A375 (cell line): Measurements from ENCODE around the gene INO80B. TPM values are rescaled to one million over a fixed set of nuclear protein-coding genes. Genes with fewer than 3 reads are reported as not detected.

ENCODE experiments used
- total RNA-seq: library from RNA; depleted of rRNA; stranded (reverse); fragments of >200 nt; shearing (Covaris generic); gene quantifications from 2 replicates; pipeline ENCODE4 v1.2.3, GENCODE V29; 2014; rRNA removed

INO80B gene
- total RNA-seq = 30.3 and 40.9 TPM in 2 replicates

DNA sequence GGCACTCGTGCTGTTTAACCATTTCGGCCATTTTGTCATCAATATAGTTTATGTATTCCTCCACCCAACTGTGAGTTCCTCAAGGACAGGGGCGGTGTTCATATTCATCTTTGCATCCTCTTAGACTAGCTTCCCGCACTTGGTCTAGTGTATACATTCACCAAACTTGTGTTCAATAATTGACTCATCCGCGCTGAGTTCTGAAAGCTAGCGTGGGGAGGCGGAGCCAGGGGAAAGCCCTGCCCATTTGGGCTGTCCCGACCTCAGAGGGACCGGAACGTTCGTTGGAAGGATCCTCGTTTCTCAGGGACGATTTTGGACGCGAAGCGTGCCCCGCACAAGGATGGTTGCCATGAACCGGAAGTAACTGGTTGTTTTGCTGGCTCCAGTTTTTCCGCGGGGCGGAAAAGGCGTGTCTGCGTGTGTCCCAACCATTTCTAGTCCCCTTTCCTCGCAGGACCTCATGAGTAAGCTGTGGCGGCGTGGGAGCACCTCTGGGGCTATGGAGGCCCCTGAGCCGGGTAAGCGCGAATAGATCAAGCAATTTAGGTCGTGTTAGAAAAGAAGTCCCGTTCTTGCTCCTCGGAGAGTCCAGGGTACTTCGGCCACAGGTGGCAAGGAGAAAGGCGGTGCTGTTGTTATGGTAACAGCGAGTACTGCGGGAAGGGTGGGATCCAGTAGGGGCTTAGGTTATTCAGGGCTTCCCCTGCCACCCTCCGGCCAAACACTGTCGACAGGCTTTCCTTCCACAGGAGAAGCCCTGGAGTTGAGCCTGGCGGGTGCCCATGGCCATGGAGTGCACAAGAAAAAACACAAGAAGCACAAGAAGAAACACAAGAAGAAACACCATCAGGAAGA lies at the start of gene INO80B:
INO80B (plus strand) TSS at position 434 of the 858 bp plus-strand sequence; CDS start at position 464, 30 bp downstream.

DNA sequence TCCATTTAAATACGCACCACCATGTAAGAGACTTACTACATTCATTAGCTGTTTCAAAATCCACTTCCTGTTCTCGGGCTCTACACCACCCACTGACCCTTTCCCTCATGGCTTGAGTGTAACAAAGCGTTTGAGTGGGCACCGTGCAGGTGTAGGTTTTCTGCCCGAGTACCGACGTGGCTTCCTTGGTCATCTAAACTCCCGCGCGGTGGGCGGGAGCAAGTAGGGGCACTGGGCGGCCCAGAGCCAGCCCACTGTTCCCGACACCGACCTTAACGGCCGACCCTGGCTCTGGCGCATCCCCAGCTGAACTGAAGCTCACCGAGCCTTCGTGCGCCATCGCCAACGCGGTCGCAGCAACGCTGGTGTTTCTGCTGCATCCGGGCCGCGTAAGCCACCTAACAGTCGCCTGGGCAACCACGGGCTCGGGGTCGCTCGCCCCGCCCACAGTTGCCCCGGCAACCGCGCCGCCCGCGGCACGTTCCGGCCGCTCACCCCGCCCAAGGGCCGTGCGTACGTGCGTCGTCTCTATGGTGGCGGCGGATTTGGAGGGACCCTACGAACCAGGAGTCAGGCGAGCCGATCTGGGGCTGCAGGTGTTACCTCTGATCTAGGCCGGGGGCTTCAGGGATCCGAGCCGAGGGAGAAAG lies 33.5 kb upstream of the INO80B start, which contains the start of the genes C2orf81 and WDR54:
C2orf81 (minus strand) TSS at position 399 of the 650 bp plus-strand sequence; CDS start at position 340, 59 bp downstream.
WDR54 (plus strand) TSS at position 510 of the 650 bp plus-strand sequence. CDS start 424 bp downstream, outside the sequence.

GRCh38 chr2:74441690-74442482 lies 13.0 kb upstream of the INO80B start, which contains the start of gene RTKN:
RTKN (minus strand) TSS chr2:74441937; CDS start chr2:74441816, 121 bp downstream.

GRCh38 chr2:74458132-74458937 lies 3.4 kb downstream of the INO80B start, which contains the start of gene WBP1:
WBP1 (plus strand) TSS chr2:74458438; CDS start chr2:74458603, 165 bp downstream.

DNA sequence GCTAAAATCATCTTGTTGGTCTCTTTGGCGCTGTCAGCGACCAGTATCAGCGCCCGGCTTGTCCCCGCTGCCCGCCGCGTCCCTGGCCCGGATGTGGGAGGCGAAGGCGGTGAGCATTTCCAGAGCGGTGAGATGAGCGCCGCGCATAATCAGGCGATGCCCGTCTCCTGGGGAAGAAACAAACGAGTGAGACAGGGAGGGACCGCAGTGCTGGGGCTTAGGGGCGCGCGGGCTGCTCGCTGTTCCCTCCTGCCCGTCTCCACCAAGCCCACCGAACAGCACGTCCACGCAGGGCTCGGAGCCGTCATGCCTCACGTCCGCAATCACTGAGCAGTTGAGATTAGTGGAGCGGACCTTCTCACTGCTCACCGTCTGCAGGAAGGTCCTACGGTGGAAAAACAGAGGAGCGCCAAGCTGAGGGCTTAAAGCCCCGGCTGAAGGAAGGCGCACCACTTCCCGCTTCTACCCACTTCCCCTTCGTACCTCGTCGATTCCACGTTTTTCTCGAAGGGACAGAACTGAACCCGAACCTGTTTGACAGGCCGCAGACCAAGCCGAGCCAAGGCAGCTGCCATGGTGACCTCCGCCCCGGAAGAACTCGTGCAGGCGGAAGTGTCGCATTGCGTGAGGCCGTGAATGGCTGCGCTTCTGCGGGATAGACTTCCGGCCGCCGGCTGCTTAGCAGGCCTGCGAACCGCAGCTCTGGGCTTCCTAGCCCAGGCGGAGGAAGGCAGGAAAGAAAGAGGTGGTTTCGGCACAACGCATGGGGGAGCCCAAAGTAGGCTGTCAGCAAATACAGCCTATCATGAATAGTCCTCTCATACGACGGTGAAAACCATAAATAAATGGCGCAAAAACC lies 17.4 kb downstream of the INO80B start, which contains the start of gene MRPL53:
MRPL53 (minus strand) TSS at position 595 of the 859 bp plus-strand sequence; CDS start at position 575, 20 bp downstream.

DNA sequence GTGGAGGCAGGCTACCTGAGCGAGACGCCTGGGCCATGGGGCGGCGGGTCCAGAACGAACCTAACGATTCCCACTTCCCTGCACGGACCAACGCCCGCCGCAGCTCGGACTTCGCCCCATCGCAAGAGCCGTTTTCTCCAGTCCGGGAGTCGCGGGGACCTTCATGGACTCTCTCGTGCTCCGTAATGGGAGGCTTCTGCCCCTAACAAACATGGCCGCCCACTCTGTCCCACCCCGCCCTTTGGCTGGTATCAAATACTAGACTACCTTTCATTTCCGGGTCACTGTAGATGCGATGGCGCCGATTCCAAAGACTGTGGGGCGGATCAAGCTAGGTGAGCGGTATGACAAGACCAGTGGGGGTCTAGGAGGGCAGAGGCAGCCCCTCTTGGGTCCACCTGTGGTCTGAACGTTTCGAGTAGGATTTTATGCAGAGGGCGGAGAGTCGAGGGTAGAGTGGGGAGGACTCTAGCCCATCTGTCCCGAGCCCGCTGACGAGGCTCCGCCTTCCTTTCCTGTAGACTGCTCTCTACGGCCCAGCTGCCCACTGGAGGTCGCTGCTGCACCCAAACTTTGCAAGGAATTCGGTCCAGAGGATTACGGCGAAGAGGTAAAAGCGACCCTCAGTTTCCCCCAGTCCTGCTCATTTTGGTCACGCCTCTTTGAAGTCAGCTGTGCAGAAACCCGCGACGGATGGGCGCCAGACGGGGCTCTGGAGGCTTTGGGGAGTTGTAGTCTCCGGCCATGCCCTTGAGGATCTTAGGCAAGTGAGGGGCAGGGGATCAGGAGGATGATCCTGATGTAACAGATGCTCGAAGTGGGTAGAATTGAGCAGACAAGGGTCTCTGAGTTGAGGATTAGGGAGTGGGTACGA lies 28.2 kb downstream of the INO80B start, which contains the start of the genes CCDC142 and TTC31:
CCDC142 (minus strand) TSS at position 198 of the 874 bp plus-strand sequence; CDS start at position 37, 161 bp downstream.
TTC31 (plus strand) TSS at position 281 of the 874 bp plus-strand sequence; CDS start at position 296, 15 bp downstream.

DNA sequence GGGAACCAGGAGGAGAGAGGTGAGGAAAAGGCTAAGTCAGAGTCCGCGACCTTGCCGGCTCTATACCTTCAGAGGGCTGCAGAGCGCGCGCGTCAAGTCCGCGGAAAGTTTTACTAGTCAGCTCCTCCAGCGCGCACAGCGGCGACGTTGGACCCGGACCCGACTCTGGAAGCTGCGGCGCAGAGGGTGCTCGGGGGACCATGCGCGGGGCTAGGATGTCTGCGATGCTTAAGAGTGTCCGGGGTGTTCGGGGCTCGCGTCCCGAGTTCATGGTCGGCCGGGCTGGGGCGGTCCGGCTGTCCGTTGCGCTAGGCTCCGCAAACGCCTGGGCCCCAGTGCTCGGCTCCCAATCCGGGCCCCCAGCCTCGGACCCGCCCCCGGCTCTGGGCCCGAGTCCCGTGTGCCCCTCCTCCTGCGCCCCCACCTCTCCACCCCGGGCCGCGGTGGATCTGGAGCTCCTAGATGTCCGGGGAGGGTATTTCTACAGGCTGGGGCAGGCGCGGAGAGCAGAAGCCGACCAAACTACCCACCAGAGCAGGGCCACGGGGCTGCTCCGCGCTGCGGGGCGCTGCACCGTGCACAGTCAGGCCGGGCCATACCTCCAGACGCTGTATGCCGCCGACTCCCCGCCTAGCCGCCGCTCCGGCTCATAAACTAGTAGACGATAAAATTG lies 44.5 kb downstream of the INO80B start, which contains the start of gene LBX2:
LBX2 (minus strand) TSS at position 337 of the 673 bp plus-strand sequence; CDS start at position 271, 66 bp downstream.

DNA sequence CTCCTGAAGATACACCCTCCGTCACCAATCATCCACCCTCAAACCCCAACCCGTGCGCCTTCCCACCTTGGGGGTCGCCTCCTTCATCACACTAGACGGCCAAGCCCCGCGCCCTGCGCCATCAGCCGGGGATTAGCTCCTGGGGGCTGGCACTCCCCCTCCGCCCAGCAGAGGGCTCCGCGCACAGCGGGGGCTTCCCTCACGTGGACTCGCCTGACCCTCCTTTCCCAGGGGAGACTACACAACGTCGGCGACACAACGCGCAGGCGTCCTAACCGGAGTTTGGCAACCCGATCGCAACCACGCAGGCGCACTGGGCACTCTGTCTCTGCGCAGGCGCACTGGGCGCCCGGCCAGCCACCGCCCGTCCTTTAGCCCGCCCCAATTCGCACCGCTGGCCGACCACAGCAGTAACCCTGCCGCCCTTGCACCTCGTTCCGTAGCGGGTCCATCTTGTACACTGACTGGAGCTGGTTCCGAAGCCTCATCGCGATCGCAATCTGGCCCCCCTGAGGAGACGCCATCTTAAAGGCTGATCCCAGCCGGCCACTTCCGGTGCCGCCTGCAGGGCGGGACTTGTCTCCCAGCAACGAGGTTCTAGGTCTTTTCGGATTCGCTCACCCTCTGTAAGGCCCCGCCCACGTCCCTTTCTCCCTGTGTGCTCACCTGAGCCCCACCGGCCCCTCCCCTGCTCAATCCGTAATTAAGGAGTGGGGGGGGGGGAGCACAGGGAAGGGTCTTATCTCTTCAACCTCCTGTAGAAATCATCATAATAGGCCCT lies 52.4 kb downstream of the INO80B start, which contains the start of gene PCGF1:
PCGF1 (minus strand) TSS at position 551 of the 781 bp plus-strand sequence; CDS start at position 524, 27 bp downstream.

Other genes with a start within 250 kb of the INO80B start
- gene SLC4A5, start 111.7 kb upstream of the INO80B start, total RNA-seq = 0.16 TPM in 1 of 2 replicates, not detected in the other
- 78.8 and 83.3 TPM in 2 replicates for gene DCTN1, start 74.8 kb upstream of the INO80B start, total RNA-seq
- 5.5 and 8.5 TPM in 2 replicates for gene C2orf81, start 33.5 kb upstream of the INO80B start, total RNA-seq
- 119 and 142 TPM in 2 replicates for gene WDR54, start 33.4 kb upstream of the INO80B start, total RNA-seq
- gene RTKN, start 13.2 kb upstream of the INO80B start, total RNA-seq = 27.1 and 30.5 TPM in 2 replicates
- 72.6 and 93.6 TPM in 2 replicates for gene WBP1, start 3.4 kb downstream of the INO80B start, total RNA-seq
- 64.9 and 65.6 TPM in 2 replicates for gene MOGS, start 10.3 kb downstream of the INO80B start, total RNA-seq
- 95.8 and 110 TPM in 2 replicates for gene MRPL53, start 17.6 kb downstream of the INO80B start, total RNA-seq
- gene CCDC142, start 27.9 kb downstream of the INO80B start, total RNA-seq = 16.1 and 18.6 TPM in 2 replicates
- gene TTC31, start 28.0 kb downstream of the INO80B start, total RNA-seq = 33.5 and 57.6 TPM in 2 replicates
- 16.3 and 18.1 TPM in 2 replicates for gene LBX2, start 44.5 kb downstream of the INO80B start, total RNA-seq
- 28.8 and 29.3 TPM in 2 replicates for gene PCGF1, start 52.6 kb downstream of the INO80B start, total RNA-seq
- gene TLX2, start 59.4 kb downstream of the INO80B start, total RNA-seq = 1.8 and 2.8 TPM in 2 replicates
- not detected in 2 replicates for gene DQX1, start 71.1 kb downstream of the INO80B start, total RNA-seq
- 161 and 168 TPM in 2 replicates for gene AUP1, start 74.6 kb downstream of the INO80B start, total RNA-seq
- 50.9 and 52.6 TPM in 2 replicates for gene HTRA2, start 74.8 kb downstream of the INO80B start, total RNA-seq
- 158 and 171 TPM in 2 replicates for gene LOXL3, start 98.9 kb downstream of the INO80B start, total RNA-seq
- 11.1 and 11.5 TPM in 2 replicates for gene DOK1, start 99.6 kb downstream of the INO80B start, total RNA-seq
- 0.24 TPM in 1 of 2 replicates, not detected in the other for gene M1AP, start 193.2 kb downstream of the INO80B start, total RNA-seq
- gene SEMA4F, start 199.2 kb downstream of the INO80B start, total RNA-seq = 4.7 and 11.9 TPM in 2 replicates